Hepatocyte (in vitro differentiated cells): ENCODE results near the gene OBSCN. TPM values are rescaled to one million over a fixed set of nuclear protein-coding genes. Genes with fewer than 3 reads are reported as not detected.

ENCODE experiments used
- DNase-seq: peaks from one replicate; pipeline ENCODE4 v3.0.0-alpha.2; 2016; ENCODE audit warnings: low spot score
- H2AFZ ChIP-seq: fragments of 200-600 bp; sonication (generic); 2 replicates; pipeline ENCODE4 v1.6.0; 2016; ENCODE audit warnings: antibody characterized with exemption, mild to moderate bottlenecking
- H3K27ac ChIP-seq: fragments of 200-600 bp; sonication (generic); 2 replicates; pipeline ENCODE4 v1.5.1; 2016; ENCODE audit warnings: mild to moderate bottlenecking
- H3K27me3 ChIP-seq: fragments of 200-600 bp; sonication (generic); 2 replicates; pipeline ENCODE4 v1.6.1; 2016
- H3K36me3 ChIP-seq: fragments of 200-600 bp; sonication (generic); replicated peaks from 2 replicates; pipeline ENCODE4 v1.5.1; 2016; ENCODE audit warnings: low read depth; ENCODE audit not compliant: insufficient read depth
- H3K4me1 ChIP-seq: fragments of 200-600 bp; sonication (generic); 2 replicates; pipeline ENCODE4 v1.5.1; 2016; ENCODE audit warnings: mild to moderate bottlenecking, moderate library complexity; ENCODE audit not compliant: insufficient read depth
- H3K4me2 ChIP-seq: fragments of 200-600 bp; sonication (generic); 2 replicates; pipeline ENCODE4 v1.6.0; 2016
- H3K4me3 ChIP-seq: fragments of 200-600 bp; sonication (generic); 2 replicates; pipeline ENCODE4 v1.5.1; 2016; ENCODE audit warnings: mild to moderate bottlenecking
- H3K79me2 ChIP-seq: fragments of 200-600 bp; sonication (generic); 2 replicates; pipeline ENCODE4 v1.6.0; 2017; ENCODE audit warnings: mild to moderate bottlenecking
- H3K9me2 ChIP-seq: fragments of 200-600 bp; sonication (generic); replicated peaks from 2 replicates; pipeline ENCODE4 v1.6.0; 2017; ENCODE audit warnings: mild to moderate bottlenecking; ENCODE audit not compliant: insufficient read depth
- H3K9me3 ChIP-seq: fragments of 200-600 bp; sonication (generic); 2 replicates; pipeline ENCODE4 v1.5.1; 2016; ENCODE audit warnings: low read depth, mild to moderate bottlenecking
- H4K20me1 ChIP-seq: fragments of 200-600 bp; sonication (generic); 2 replicates; pipeline ENCODE4 v1.6.0; 2016; ENCODE audit warnings: mild to moderate bottlenecking; ENCODE audit not compliant: insufficient read depth, poor library complexity, severe bottlenecking
- EZH2 ChIP-seq: fragments of 200-600 bp; sonication (generic); IDR thresholded peaks from 2 replicates; pipeline ENCODE4 v1.6.1; 2016; ENCODE audit warnings: antibody characterized with exemption, mild to moderate bottlenecking, borderline replicate concordance
- EZH2phosphoT487 ChIP-seq: fragments of 200-600 bp; sonication (generic); IDR thresholded peaks from one replicate; pipeline ENCODE4 v1.6.1; 2018; ENCODE audit warnings: antibody characterized with exemption, mild to moderate bottlenecking, low read depth, moderate library complexity; ENCODE audit not compliant: unreplicated experiment, severe bottlenecking
- WGBS: methylation state at CpG from one replicate; pipeline ENCODE4 v1.1.6; 2016; ENCODE audit warnings: low lambda C conversion rate; ENCODE audit errors: missing lambda C conversion rate; 5-methylcytosine and 5-hydroxymethylcytosine counted together
- polyA plus RNA-seq: library from polyadenylated mRNA; unstranded; fragments of >200 nt; fragmentation: Nextera tagmentation; extraction: Ambion mirVana; gene quantifications from 2 replicates; pipeline ENCODE4 v1.2.1, GENCODE V29; 2016
- total RNA-seq: library from RNA; depleted of rRNA; stranded (reverse); fragments of >200 nt; gene quantifications from 2 replicates; pipeline ENCODE4 v1.2.3, GENCODE V29; 2014
- TF ChIP-seq, protein P1 (sequence below): fragments of 200-600 bp; sonication (generic); IDR thresholded peaks from 2 replicates; pipeline ENCODE4 v1.5.1; 2016; ENCODE audit warnings: antibody characterized with exemption, mild to moderate bottlenecking; ENCODE audit not compliant: poor library complexity

The OBSCN gene
- total and polyA plus RNA-seq, 2 experiments from 2014 or later = 15.0 to 22.4 TPM

DNA sequence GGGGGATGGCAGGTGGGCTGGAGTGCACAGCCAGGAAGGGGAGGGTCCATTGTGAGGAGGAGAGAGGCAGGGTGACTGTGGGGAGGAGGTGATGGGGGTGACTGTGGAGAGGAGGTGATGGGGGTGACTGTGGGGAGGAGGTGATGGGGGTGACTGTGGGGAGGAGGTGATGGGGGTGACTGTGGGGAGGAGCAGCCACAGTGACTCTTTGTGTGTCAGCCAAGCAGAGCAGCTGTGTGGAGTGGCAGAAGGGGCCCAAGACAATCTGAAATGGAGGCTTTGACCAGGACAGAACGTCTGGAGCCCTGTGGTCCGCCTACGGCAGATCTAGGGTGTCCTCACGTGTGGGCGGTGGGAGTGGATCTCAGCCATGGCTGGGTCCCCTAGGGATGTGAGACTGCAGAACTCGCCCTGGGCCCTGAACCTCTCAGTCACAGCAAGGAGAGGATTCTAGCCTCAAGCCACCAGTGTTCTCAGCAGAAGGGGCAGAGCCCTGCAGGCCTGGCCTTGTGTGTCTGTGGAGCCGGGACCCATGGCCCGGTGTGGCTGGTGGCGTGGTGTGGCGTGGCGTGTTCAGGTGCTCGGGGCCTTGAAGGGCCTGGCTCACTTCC, 81.5 kb downstream of the OBSCN start:
- TF ChIP-seq EZH2phosphoT487 = no peak
- TF ChIP-seq EZH2 = no peak
- TF ChIP-seq, protein P1, sequence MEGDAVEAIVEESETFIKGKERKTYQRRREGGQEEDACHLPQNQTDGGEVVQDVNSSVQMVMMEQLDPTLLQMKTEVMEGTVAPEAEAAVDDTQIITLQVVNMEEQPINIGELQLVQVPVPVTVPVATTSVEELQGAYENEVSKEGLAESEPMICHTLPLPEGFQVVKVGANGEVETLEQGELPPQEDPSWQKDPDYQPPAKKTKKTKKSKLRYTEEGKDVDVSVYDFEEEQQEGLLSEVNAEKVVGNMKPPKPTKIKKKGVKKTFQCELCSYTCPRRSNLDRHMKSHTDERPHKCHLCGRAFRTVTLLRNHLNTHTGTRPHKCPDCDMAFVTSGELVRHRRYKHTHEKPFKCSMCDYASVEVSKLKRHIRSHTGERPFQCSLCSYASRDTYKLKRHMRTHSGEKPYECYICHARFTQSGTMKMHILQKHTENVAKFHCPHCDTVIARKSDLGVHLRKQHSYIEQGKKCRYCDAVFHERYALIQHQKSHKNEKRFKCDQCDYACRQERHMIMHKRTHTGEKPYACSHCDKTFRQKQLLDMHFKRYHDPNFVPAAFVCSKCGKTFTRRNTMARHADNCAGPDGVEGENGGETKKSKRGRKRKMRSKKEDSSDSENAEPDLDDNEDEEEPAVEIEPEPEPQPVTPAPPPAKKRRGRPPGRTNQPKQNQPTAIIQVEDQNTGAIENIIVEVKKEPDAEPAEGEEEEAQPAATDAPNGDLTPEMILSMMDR = no peak
- DNase-seq = no peak
- Histone ChIP-seq H3K79me2 (no peaks in the 10 kb centered on the region), H3K27me3 (no peaks in the 10 kb centered on the region), H3K9me2 (no peaks in the 10 kb centered on the region), H4K20me1 (no peaks in the 10 kb centered on the region), H3K4me2 (no peak overlapping the region), H3K36me3 (no peaks in the 10 kb centered on the region), H2AFZ (no peak overlapping the region), H3K4me1 (no peaks in the 10 kb centered on the region), H3K9me3 (no peaks in the 10 kb centered on the region), H3K4me3 (no peak overlapping the region), H3K27ac (no peak overlapping the region)
- 83% methylated on average over 12 of the region's 12 CpGs for WGBS

DNA sequence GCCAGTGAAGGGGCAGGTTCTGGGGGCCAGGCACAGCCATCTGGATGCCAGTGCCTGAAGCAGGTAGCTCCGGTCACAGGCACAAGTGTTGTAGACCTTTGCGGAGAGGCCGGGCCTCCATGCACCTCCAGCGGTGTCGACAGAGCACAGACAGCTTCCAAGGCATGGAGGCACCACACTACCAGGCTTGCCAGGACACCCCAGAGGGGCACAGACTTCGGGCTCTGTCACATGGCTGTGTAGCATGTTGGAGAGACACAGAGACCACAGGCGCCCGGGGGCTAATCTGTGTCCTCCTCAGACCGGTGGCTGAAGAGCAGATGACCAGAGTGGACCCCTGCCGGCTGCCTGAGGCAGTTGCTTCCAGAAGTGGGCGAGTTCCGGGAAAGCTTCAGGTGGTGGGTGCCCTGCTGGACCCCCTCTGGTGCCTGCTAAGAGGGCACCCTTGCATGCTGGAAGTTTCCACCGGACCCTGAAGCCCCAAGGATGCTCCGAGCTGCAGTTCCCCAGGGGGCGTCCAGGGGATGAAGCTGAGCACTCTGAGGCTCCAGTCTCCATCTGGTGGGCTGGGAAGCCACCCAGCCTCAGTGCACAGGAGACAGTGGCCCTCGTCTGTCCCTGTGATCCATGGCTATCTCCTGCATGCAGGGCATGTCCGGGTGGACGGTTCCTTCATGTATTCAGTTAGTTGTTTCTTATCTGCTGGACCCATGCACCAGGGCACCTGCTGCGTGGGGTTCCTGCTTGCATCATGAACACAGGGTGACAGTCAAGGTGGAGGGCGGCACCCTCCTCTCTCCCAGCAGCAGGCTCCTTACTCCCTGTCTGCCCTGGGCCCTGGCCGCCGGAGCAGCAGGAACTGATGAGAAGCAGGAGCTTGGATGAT, 82.4 kb downstream of the OBSCN start:
- DNase-seq = no peak
- WGBS = 97% methylated on average over 22 of the region's 22 CpGs

DNA sequence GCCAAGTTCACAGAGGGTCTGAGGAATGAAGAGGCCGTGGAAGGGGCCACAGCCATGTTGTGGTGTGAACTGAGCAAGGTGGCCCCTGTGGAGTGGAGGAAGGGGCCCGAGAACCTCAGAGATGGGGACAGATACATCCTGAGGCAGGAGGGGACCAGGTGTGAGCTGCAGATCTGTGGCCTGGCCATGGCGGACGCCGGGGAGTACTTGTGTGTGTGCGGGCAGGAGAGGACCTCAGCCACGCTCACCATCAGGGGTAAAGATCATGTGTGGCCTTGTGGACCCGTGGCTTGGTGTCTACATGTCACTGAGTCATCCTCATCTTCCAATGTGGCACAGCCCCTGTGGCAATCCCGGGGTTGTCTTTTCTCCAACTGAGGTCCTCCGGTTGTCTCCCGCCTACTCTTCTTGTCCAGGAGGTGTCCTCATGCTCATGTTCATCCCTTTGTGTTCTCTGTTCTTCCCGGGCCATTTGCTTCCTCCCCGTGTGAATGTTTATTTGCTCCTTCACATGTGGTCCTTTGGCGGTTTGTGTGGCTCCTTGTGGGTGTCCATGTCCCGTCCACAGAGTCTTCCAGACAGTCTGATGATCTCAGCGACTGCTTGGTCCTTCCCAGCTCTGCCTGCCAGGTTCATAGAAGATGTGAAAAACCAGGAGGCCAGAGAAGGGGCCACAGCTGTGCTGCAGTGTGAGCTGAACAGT, 84.2 kb downstream of the OBSCN start:
- DNase-seq = no peak
- no peaks in the 10 kb centered on the region for H4K20me1 ChIP-seq
- no peak overlapping the region for H3K4me2 ChIP-seq
- no peaks in the 10 kb centered on the region for H3K27me3 ChIP-seq
- 94% methylated on average over 16 of the region's 16 CpGs for WGBS
- no peaks in the 10 kb centered on the region for H3K4me1 ChIP-seq
- no peak overlapping the region for H3K4me3 ChIP-seq
- H3K27ac ChIP-seq = no peak overlapping the region
- H3K9me2 ChIP-seq = no peaks in the 10 kb centered on the region
- H3K9me3 ChIP-seq = no peaks in the 10 kb centered on the region
- no peaks in the 10 kb centered on the region for H3K79me2 ChIP-seq
- H2AFZ ChIP-seq = no peak overlapping the region
- TF ChIP-seq EZH2 = no peak
- no peak for TF ChIP-seq EZH2phosphoT487
- TF ChIP-seq, protein P1 = no peak
- no peaks in the 10 kb centered on the region for H3K36me3 ChIP-seq

More for the DNA sequence above, 82.4 kb downstream of the OBSCN start:
- Histone ChIP-seq H2AFZ (no peak overlapping the region), H3K36me3 (no peaks in the 10 kb centered on the region), H4K20me1 (no peaks in the 10 kb centered on the region), H3K9me2 (no peaks in the 10 kb centered on the region), H3K27me3 (no peaks in the 10 kb centered on the region), H3K27ac (no peak overlapping the region), H3K79me2 (no peaks in the 10 kb centered on the region), H3K4me1 (no peaks in the 10 kb centered on the region), H3K9me3 (no peaks in the 10 kb centered on the region), H3K4me3 (no peak overlapping the region), H3K4me2 (no peak overlapping the region)
- TF ChIP-seq EZH2phosphoT487 (no peak), EZH2 (no peak)
- TF ChIP-seq, protein P1 = no peak
